Measurements from ENCODE around the gene ARAP1.

Gene ARAP1

GRCh38 chr11:72787216-72788104, 35.3 kb upstream of the ARAP1 start:
- peaks cover 0 to 2% (median 0%) of the 10 kb centered on the region in 5 donors for H3K27me3 ChIP-seq (ENCODE audit: control insufficient read depth in 5 of 5, insufficient read depth in 4 of 5, low read length in 5 of 5)
- H3K9ac ChIP-seq (ENCODE audit: low read length in 5 of 5) = no peak overlapping the region
- no peaks in the 10 kb centered on the region for H3K9me3 ChIP-seq (ENCODE audit: control insufficient read depth in 5 of 5, low read length in 5 of 5)
- no peak overlapping the region for H3K4me3 ChIP-seq (ENCODE audit: low read depth in 1 of 5, low read length in 5 of 5)
- H3K4me1 ChIP-seq (ENCODE audit: control insufficient read depth in 5 of 5, insufficient read depth in 5 of 5, low read length in 5 of 5) = peaks cover 0 to 35% (median 18%) of the 10 kb centered on the region in 5 donors
- no peak overlapping the region for H3K27ac ChIP-seq (ENCODE audit: low read depth, low read length)
- H3K36me3 ChIP-seq (ENCODE audit: control insufficient read depth in 5 of 5, insufficient read depth in 5 of 5, low read length in 5 of 5) = no peaks in the 10 kb centered on the region

DNA sequence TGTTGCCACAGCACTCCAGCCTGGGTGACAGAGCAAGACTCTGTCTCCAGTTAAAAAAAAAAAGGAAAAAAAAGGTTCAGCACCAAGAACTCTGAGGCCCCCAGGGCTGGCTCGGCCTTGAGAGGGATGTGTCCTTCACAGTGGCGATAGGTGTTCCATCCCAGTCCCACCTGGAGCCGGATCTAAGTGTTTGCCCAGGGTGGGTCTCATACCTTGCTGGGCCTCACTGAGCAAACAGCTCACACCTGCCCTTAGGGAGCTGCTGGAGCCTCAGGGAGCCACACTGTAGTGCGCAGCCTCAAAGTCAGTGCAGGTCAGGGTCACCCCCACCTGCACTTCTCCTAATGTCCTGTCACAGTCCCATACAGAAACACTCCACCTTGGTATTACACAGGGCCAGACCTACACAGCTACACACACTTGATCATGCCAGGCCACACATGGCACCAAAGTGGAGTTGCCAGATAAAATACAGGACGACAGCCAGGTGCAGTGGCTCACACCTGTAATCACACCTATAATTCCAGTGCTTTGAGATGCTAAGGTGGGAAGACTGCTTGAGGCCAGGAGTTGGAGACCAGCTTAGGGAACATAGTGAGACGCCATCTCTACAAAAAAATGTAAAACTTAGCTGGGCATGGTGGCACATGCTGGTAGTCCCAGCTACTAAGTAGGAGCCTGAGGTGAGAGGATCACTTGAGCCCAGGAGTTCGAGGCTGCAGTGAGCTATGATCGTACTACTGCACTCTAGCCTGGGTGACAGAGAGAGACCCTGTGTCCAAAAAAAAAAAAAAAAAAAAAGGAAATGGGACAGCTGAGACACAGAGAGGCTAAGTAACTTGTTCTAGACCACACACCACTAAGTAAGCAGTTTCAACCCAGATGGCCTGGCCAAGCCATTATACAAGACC, 34.4 kb upstream of the ARAP1 start:
- Histone ChIP-seq H3K27ac (ENCODE audit: low read depth, low read length) (no peak overlapping the region), H3K4me3 (ENCODE audit: low read depth in 1 of 5, low read length in 5 of 5) (no peak overlapping the region), H3K4me1 (ENCODE audit: control insufficient read depth in 5 of 5, insufficient read depth in 5 of 5, low read length in 5 of 5) (peaks cover 0 to 41% (median 24%) of the 10 kb centered on the region in 5 donors), H3K27me3 (ENCODE audit: control insufficient read depth in 5 of 5, insufficient read depth in 4 of 5, low read length in 5 of 5) (peaks cover 0 to 2% (median 0%) of the 10 kb centered on the region in 5 donors), H3K36me3 (ENCODE audit: control insufficient read depth in 5 of 5, insufficient read depth in 5 of 5, low read length in 5 of 5) (no peaks in the 10 kb centered on the region), H3K9ac (ENCODE audit: low read length in 5 of 5) (peak overlapping the region in 1 of 5 donors; percentile 23), H3K9me3 (ENCODE audit: control insufficient read depth in 5 of 5, low read length in 5 of 5) (no peaks in the 10 kb centered on the region)

- Histone ChIP-seq H3K9ac (ENCODE audit: low read length in 5 of 5) (no peak overlapping the region), H3K4me1 (ENCODE audit: control insufficient read depth in 5 of 5, insufficient read depth in 5 of 5, low read length in 5 of 5) (peaks cover 0 to 52% (median 33%) of the 10 kb centered on the region in 5 donors), H3K4me3 (ENCODE audit: low read depth in 1 of 5, low read length in 5 of 5) (no peak overlapping the region), H3K27me3 (ENCODE audit: control insufficient read depth in 5 of 5, insufficient read depth in 4 of 5, low read length in 5 of 5) (peaks cover 0 to 2% (median 0%) of the 10 kb centered on the region in 5 donors), H3K36me3 (ENCODE audit: control insufficient read depth in 5 of 5, insufficient read depth in 5 of 5, low read length in 5 of 5) (no peaks in the 10 kb centered on the region), H3K27ac (ENCODE audit: low read depth, low read length) (no peak overlapping the region), H3K9me3 (ENCODE audit: control insufficient read depth in 5 of 5, low read length in 5 of 5) (no peaks in the 10 kb centered on the region)
Measured at GRCh38 chr11:72784662-72785061, 32.5 kb upstream of the ARAP1 start.

DNA sequence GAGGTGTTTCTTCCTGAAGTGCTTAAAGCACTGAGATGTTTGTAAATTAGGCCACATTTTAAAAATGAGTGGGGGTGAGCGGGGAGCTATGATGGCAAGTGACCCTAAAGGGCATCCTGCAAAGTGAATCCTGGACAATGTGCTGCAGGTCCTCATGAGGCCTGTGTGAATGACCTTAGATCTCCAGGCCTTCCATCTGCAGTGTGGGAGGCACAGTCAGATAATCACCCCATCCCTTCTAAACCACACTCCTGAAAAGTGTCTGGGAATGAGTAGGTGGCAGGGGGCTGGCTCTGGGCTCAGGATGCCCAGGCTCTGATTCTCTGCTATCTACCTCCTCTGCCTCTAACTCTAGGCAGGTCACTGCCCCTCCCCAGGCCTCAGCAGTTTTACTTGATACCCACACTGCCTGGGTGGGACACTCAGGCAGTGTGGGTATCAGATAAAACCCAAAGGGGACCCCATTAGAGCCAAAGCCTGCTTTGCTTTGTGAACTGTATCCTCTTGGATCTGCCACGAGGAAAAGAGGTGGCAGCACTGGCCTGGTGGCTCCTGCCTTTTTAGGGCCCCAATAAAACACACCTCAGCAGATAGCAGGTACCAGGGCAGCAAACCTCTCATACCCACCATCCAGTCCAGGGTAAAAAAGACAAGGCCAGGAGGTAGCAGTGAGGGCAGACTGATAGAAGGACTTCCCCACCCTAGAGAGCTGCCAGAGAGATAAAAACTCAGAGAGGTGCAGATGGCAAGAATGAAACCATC, 31.1 kb upstream of the ARAP1 start:
- H3K4me3 ChIP-seq (ENCODE audit: low read depth in 1 of 5, low read length in 5 of 5) = no peak overlapping the region
- H3K27me3 ChIP-seq (ENCODE audit: control insufficient read depth in 5 of 5, insufficient read depth in 4 of 5, low read length in 5 of 5) = peaks cover 0 to 2% (median 0%) of the 10 kb centered on the region in 5 donors
- peaks cover 0 to 44% (median 26%) of the 10 kb centered on the region in 5 donors for H3K4me1 ChIP-seq (ENCODE audit: control insufficient read depth in 5 of 5, insufficient read depth in 5 of 5, low read length in 5 of 5)
- H3K36me3 ChIP-seq (ENCODE audit: control insufficient read depth in 5 of 5, insufficient read depth in 5 of 5, low read length in 5 of 5) = no peaks in the 10 kb centered on the region
- H3K27ac ChIP-seq (ENCODE audit: low read depth, low read length) = no peak overlapping the region
- no peak overlapping the region for H3K9ac ChIP-seq (ENCODE audit: low read length in 5 of 5)
- no peaks in the 10 kb centered on the region for H3K9me3 ChIP-seq (ENCODE audit: control insufficient read depth in 5 of 5, low read length in 5 of 5)

DNA sequence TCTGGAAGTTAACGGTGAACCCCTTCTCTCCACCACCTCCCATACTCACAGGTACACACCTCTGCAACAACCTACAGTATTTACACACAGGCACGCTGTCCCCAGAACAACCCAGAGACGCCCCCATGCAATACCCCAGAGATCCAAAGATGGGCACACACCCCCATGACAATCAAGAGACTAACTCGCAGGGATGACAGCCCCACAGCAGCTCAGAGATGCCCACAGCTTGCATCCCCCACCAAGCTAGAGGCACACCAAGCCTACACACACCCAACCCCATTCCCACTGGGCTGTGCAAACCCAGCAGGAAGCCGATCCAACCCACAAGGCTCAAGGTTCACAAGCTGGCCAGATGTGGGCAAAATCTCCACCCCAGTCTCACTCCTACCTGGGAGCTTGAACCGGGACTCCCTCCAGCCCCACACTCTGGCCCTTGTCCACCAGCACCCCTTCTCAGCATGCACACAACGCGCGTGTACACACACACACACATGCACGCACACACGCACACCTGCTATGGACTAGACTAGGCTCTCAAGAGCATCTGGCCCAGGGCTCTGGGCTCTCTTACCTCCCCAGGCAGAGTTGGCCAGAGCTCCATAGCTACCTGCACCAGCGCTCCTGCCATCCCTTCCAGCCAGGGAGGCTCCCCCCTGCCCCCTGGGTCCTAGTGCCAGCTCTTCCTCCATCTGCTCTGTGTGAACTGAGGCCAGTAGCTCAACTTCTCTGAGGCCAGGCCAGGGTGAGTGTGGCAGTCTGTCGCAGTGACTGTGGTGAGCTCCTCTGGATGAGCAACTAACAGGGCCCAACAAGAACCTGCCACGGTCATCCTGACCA, 30.1 kb upstream of the ARAP1 start:
- Histone ChIP-seq H3K36me3 (ENCODE audit: control insufficient read depth in 5 of 5, insufficient read depth in 5 of 5, low read length in 5 of 5) (no peaks in the 10 kb centered on the region), H3K27me3 (ENCODE audit: control insufficient read depth in 5 of 5, insufficient read depth in 4 of 5, low read length in 5 of 5) (peaks cover 0 to 2% (median 0%) of the 10 kb centered on the region in 5 donors), H3K9ac (ENCODE audit: low read length in 5 of 5) (peak overlapping the region in 1 of 5 donors; percentile 57), H3K27ac (ENCODE audit: low read depth, low read length) (no peak overlapping the region), H3K9me3 (ENCODE audit: control insufficient read depth in 5 of 5, low read length in 5 of 5) (no peaks in the 10 kb centered on the region), H3K4me1 (ENCODE audit: control insufficient read depth in 5 of 5, insufficient read depth in 5 of 5, low read length in 5 of 5) (peaks cover 0 to 34% (median 19%) of the 10 kb centered on the region in 5 donors), H3K4me3 (ENCODE audit: low read depth in 1 of 5, low read length in 5 of 5) (peak overlapping the region; percentile 6 to 60 (median 58))

- Histone ChIP-seq H3K27me3 (ENCODE audit: control insufficient read depth in 5 of 5, insufficient read depth in 4 of 5, low read length in 5 of 5) (peaks cover 0 to 2% (median 0%) of the 10 kb centered on the region in 5 donors), H3K4me1 (ENCODE audit: control insufficient read depth in 5 of 5, insufficient read depth in 5 of 5, low read length in 5 of 5) (peaks cover 0 to 35% (median 20%) of the 10 kb centered on the region in 5 donors), H3K27ac (ENCODE audit: low read depth, low read length) (no peak overlapping the region), H3K36me3 (ENCODE audit: control insufficient read depth in 5 of 5, insufficient read depth in 5 of 5, low read length in 5 of 5) (no peaks in the 10 kb centered on the region), H3K9me3 (ENCODE audit: control insufficient read depth in 5 of 5, low read length in 5 of 5) (no peaks in the 10 kb centered on the region), H3K4me3 (ENCODE audit: low read depth in 1 of 5, low read length in 5 of 5) (peak overlapping the region; percentile 47 to 62 (median 58)), H3K9ac (ENCODE audit: low read length in 5 of 5) (peak overlapping the region in 4 of 5 donors; percentile 2 to 57 (median 50))
Measured at GRCh38 chr11:72781313-72782080, 29.3 kb upstream of the ARAP1 start.

DNA sequence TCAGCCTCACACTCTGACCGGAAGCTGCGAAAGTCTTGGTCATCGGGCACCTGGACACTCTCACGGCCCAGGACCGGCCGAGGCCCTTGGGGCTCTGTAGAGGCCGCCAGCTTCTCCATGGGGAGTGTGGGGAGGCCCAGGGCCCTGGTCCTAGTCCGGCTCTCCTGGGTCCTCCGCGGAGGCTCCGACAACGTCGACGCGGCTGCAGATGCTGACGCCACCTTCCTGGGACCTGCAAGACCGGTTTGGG, 28.8 kb upstream of the ARAP1 start:
- Histone ChIP-seq H3K4me1 (ENCODE audit: control insufficient read depth in 5 of 5, insufficient read depth in 5 of 5, low read length in 5 of 5) (peaks cover 0 to 33% (median 20%) of the 10 kb centered on the region in 5 donors), H3K4me3 (ENCODE audit: low read depth in 1 of 5, low read length in 5 of 5) (peak overlapping the region; percentile 36 to 62 (median 47)), H3K36me3 (ENCODE audit: control insufficient read depth in 5 of 5, insufficient read depth in 5 of 5, low read length in 5 of 5) (no peaks in the 10 kb centered on the region), H3K27ac (ENCODE audit: low read depth, low read length) (no peak overlapping the region), H3K27me3 (ENCODE audit: control insufficient read depth in 5 of 5, insufficient read depth in 4 of 5, low read length in 5 of 5) (peaks cover 0 to 2% (median 0%) of the 10 kb centered on the region in 5 donors), H3K9me3 (ENCODE audit: control insufficient read depth in 5 of 5, low read length in 5 of 5) (no peaks in the 10 kb centered on the region), H3K9ac (ENCODE audit: low read length in 5 of 5) (peak overlapping the region in 4 of 5 donors; percentile 2 to 54 (median 50))

DNA sequence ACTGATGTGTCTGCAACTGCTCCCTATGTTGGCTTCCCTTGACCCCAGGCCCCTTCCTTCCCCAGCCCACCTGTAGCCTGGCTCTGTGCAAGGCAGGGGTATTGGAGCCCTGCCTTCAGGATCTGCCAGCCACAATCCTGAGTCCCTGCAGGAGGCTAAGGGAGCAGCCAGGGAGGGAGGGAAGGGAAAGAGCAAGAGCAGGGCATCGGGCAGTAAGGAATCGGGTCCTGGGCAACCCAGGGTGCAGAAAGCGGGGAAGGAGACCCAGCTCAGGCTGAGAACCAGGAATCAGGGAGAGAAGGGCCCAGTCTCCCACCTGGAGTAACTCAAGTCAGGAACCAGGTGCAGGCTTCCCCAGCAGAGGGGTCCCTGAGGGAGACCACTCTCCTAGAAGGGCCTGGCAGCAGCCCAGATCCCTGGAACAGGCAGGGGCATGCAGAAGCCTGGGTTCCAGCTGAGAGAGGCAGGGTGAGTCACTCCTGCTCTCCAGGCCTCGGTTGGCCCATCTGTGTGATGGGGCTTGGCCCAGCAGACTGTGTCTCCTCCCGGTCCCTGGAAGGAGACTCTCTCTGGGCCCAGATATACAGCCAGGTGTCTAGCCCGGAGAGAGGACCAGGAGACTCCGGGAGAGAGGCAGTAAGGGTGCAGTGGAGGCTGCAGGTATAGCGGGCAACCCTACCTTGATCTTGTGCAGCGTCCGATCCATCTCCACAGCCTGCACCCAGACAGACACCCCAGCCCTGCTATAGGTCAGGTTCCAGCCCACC, 28.3 kb upstream of the ARAP1 start:
- Histone ChIP-seq H3K27me3 (ENCODE audit: control insufficient read depth in 5 of 5, insufficient read depth in 4 of 5, low read length in 5 of 5) (peaks cover 0 to 2% (median 0%) of the 10 kb centered on the region in 5 donors), H3K9me3 (ENCODE audit: control insufficient read depth in 5 of 5, low read length in 5 of 5) (no peaks in the 10 kb centered on the region), H3K27ac (ENCODE audit: low read depth, low read length) (no peak overlapping the region), H3K4me3 (ENCODE audit: low read depth in 1 of 5, low read length in 5 of 5) (peak overlapping the region; percentile 36 to 62 (median 47)), H3K36me3 (ENCODE audit: control insufficient read depth in 5 of 5, insufficient read depth in 5 of 5, low read length in 5 of 5) (no peaks in the 10 kb centered on the region), H3K4me1 (ENCODE audit: control insufficient read depth in 5 of 5, insufficient read depth in 5 of 5, low read length in 5 of 5) (peaks cover 0 to 33% (median 20%) of the 10 kb centered on the region in 5 donors), H3K9ac (ENCODE audit: low read length in 5 of 5) (peak overlapping the region in 3 of 5 donors; percentile 46 to 54 (median 53))
